HT-29 (cell line): Measurements from ENCODE around the gene CSTPP1. TPM values are rescaled to one million over a fixed set of nuclear protein-coding genes. Genes with fewer than 3 reads are reported as not detected.

ENCODE experiments used
- DNase-seq: peaks from one replicate; pipeline ENCODE4 v3.0.0-alpha.2; 2015; ENCODE audit warnings: low spot score
- total RNA-seq: library from RNA; depleted of rRNA; stranded (reverse); fragments of >200 nt; shearing (Covaris generic); gene quantifications from 2 replicates; pipeline ENCODE4 v1.2.3, GENCODE V29; 2014

The CSTPP1 gene
- total RNA-seq, 1 experiment from 2014 or later: 61.6 TPM

- no peak for DNase-seq
Measured at GRCh38 chr11:47130543-47130942, 194.0 kb downstream of the CSTPP1 start.

GRCh38 chr11:47131136-47131535 lies 194.6 kb downstream of the CSTPP1 start:
- no peak for DNase-seq

- no peak for DNase-seq
Measured at GRCh38 chr11:47132490-47132889, 195.9 kb downstream of the CSTPP1 start.

DNA sequence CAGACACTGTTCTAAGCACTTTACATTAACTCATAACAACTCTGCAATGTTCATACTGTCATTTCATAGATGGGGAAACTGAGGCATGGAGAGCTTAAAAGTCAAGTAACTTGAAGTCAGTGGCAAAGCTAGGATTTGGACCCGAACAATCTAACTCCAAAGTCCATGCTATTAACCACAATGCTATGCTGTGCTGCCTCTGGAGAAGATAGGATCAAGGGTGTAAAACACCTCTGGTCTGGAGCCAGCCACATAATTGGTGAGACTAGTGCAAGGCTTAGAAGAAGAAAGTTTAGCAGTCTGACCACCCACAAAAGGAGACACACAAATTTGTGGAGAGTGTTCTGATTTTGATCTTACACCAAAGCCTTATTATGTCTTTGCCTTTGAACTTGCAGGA lies 196.4 kb downstream of the CSTPP1 start:
- no peak for DNase-seq

DNA sequence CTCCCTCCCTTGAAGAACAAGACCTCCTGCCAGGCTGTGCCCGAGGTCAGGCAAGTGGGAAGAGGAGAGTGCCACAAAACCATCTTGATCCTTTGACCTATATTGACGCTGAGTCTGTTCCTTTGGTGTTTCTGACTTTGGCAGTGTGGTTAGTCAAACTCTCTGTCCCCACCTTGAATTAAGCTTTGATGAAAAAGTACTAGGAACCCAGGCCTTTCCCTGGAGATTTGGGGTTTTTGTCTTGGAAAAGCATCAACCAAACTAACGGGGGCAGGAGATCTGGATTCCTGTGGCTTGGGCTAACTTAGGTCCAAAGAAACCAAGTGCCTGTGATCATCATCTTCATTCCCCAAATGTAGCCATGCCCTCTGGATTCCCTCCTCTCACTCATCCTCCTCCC lies 199.8 kb downstream of the CSTPP1 start:
- DNase-seq: no peak

- DNase-seq: no peak
Measured at GRCh38 chr11:47136921-47137320, 200.4 kb downstream of the CSTPP1 start.

DNA sequence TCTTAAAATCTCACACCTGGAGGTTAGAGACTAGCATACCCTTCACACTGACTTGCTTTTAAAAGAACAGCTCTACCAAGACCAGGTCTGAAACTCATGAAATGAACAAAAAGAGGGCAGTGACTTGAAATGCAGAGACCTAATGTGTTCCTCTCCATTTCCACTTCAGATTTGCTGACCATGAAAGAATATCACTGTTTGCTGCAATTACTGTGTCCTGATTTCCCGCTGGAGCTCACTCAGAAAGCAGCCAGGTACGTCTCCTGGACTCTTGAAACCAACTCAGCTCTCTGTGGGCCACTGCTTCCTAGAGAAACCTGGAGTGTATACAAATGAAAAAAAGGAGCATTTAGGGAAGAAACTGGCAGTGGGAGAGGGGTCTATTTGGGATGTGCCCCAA lies 200.9 kb downstream of the CSTPP1 start:
- DNase-seq: no peak

- no peak for DNase-seq
Measured at GRCh38 chr11:47139878-47140277, 203.3 kb downstream of the CSTPP1 start.

DNA sequence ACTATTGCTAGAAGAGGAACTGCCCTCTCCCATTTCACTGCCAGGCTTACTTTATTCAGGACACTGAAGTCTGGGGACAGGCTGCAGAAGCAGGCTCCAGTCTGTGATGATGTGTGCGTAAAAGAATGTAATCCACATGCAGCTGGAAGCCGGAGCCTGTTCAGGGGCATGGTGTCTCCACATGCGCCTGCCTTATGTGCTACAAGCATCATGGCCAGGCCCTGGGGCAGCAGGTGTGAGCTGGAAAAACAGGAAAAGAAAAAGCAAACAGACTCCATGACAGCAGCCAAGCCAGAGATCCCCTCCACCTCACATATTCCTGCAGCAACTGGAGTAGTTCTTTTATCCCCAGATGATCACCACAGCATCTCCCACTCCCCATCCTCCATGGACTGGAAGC lies 206.8 kb downstream of the CSTPP1 start:
- DNase-seq: no peak

- DNase-seq: no peak
Measured at GRCh38 chr11:47144541-47144940, 208.0 kb downstream of the CSTPP1 start.

- no peak for DNase-seq
Measured at GRCh38 chr11:47147250-47147649, 210.7 kb downstream of the CSTPP1 start.

DNA sequence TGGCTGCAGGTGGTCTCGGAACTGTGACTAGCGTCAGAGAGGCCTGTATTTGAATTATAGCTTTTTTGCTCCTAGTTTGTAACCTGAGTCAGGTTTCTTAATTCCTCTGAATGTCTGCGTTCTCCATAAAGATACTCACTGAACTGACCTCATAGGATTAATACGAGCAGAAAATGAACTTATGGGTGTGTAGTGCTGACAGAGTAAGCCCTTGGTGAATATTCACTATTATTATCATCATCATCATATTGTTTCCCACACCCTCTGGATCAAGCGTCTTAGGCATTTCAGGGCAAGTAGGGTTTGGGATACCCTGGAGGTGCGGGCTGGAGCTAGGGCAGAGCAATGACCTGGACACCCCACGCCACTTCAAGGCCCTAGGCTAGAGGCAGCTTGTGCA lies 211.1 kb downstream of the CSTPP1 start:
- no peak for DNase-seq

DNA sequence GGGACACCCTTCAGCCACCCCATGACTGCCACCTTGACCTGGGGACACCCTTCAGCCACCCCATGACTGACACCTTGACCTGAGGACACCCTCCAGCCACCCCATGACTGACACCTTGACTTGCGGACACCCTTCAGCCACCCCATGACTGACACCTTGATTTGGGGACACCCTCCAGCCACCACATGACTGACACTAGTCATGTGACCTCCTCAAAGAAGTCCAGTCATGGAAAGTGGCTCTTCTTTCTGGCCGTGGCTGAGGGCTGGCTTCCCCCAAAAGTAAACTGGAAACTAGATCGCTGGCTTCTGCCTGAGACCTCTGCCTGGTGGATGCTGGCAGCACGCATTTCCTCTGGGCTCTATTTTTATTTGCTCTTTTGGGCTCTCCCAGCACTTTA lies 211.7 kb downstream of the CSTPP1 start:
- no peak for DNase-seq

DNA sequence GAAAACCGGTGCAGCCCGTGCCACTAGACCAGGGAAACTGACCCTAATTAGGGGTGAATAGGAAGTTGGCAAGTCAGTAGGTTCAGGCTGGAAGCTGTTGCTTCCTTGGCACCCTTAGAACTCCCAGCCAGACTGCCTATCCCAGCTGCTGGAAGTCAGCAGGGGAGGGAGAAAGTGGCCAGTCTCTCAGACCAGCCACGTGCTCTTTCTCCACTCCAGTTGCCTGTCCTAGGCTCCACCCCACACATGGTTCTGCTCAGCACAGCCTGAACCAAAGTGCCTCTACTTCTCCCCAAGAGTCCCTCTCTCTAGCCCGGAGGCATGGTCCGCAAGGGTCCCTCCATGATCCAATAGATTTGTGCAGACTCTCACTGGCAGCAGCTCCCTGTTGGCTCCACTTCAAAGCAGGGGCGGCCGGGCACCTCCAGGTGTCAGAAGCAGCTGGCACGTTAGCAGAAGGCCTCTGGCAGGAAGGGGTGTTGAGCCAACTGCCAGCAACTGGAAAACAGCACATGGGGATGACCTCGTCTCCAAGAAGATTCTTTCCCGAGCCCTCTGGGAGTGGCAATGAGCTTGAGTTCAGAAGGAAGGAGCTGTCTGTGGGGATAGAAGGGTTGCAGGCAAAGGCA lies 212.5 kb downstream of the CSTPP1 start:
- no peak for DNase-seq

GRCh38 chr11:47149782-47150181 lies 213.2 kb downstream of the CSTPP1 start:
- DNase-seq: no peak

DNA sequence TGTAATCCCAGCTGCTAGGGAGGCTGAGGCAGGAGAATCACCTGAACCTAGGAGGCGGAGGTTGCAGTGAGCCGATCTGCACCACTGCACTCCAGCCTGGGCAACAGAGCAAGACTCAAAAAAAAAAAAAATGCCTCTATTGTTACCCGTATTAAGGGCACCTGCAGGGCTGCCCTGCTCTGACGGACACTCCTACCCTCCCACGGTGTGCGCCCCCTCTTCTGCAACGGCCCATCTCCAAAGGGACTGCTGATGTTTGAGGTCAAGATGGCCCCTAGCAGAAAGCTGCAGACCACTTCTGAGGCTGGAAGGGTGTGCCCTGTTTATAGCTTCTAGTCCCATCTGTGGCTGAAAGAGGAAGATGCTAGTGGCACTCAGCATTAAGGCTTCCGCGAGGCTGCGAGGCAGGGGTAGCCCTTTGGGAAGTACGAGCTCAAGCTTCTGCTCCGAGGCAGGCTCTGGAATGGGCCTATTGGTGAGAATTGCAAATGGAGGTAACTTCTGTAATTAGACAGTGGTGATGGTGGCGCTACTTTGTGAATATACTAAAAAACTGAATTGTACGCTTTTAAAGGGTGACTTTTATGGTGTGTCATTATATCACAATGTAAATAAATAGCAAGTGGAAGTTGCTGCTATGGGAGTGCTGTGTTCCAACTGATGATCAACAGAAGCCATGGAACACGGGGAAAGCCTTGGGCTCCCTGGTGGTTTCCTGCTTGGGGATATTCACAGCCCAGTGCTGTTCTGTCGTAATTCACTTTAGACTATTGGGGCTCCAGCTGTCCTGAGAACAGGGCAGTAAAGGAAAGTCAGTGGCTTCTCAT lies 215.8 kb downstream of the CSTPP1 start:
- no peak for DNase-seq

DNA sequence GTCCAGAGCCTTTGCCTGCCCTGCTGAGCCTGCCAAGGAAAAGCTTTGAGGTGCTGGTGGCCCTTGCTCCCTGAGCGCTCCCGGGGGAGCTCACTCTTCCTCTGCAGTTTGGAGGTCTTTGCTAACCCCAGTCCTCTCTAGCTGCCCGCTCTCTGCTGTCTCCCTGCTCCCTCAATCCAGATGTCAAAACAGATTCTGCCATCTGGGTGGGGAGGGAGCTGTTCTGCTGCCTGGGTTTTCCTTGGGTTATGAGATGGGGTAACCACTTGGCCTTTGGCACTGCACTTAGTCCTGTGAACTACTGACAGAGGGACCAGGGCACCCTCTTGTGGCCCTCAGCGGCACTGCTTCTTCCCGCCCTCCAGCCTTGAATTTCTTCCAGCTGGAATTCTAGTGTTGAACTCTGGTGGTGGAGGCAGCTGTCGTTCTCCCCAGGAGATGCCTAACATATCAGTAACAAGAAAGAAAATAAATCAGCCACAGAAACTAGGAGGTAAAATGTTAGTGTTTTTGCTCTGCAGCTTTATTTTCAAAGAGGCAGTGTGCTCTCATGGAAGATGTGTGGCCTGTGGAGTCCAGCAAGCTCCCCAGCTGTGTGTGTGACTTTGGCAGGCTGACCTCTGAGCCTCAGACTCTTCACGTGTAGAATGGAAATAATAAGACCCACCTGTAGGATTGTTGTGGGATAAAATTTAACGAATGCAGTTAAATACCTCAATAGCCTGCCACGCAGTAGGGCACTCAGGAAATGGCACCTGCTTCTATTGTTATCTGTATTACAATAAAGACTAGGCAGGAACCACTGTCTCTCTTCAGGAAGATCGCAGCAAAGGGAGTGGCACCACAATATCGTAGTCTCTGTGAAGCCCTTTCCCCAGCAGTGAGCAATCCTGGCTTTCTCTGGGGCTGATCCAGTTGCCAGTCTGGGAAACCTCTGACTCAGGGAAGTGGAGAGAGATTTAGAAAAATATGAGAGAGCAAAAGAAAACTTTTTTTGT lies 216.7 kb downstream of the CSTPP1 start:
- peak; percentile 93 for DNase-seq

DNA sequence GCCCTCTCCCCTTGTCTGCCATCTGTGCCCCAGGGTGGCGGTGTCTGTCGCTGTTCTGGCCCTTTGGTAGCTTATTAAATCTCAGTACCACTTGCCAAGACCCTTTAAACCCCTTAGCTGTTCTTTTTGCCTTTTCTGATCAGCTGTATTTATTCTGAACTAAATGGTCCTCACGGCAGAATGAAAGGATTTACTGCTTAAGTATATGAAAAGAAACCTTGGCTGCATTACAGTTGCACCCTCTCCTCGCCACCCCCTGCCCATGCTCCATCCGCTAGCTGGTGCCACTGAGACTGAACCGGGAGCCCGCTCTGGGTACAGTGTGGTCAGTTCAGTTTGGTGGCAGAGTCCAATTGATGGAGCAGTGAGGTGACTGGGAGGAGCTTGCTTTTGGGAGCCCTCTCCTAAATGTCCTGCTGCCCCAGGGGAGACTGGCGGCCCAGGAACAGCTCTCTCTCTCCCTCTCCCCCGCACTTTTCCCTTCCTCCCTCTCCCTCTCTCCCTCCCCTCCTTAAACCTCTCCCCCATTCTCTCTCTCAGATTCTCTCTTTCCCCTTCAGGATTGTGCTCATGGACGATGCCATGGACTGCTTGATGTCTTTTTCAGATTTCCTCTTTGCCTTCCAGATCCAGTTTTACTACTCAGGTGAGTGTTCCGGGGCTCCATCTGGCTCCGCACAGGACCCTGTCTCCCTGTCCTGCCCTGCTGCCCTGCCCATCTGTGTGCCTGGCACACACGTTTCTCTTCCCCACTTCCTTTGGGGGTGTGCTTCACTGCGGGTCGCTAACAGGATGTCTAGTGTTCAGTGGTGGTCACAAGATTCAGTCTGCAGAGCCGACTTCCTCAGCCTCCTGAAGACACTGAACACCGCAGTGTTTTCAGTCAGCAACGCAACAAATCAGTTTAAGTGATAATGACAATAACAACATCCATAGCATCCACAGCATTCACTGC lies 218.3 kb downstream of the CSTPP1 start:
- no peak for DNase-seq

DNA sequence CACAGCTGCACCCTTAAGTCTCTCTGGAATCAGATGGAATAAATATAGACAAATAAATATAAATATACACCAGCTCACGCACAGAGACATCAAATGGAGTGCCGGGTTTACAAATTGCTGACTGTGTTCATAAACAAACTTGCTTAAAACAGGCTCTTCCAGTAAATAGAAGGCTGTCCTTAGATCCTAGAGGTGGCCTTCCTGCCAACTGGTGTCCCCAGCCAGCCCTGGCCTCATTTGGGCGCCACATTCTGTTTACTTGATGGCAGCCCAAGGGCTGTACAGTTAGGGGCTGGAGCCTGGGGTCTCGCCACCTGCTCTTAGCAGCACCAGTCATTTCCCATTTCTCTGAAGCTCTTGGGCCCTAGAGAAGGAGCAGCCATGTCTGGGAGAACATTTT lies 219.3 kb downstream of the CSTPP1 start:
- no peak for DNase-seq

DNA sequence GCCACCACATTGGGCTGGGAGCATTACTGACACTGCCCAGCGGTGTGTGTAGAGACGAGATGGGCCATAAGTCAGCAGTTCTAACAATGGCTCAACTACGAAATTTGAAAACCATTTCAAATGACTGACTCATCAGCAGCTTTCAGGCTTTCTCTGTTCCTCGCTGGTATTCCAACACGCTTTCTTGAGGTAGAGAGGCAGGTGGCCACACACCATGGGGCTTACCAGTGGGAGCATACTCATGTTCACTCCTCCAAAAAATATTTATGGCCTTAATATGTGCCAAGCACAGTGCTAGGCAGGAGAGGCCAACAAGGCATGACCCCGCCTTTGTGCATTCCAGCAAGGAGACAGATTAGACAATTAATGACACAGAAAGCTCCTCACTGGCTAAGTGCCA lies 219.8 kb downstream of the CSTPP1 start:
- DNase-seq: no peak

- no peak for DNase-seq
Measured at GRCh38 chr11:47156951-47157350, 220.4 kb downstream of the CSTPP1 start.
